Measurements from ENCODE around the gene GSTCD.

GRCh38 chr4:105753361-105753760 lies 44.8 kb downstream of the GSTCD start:
- no peak for TF ChIP-seq CTCF (IDR thresholded peaks at IDR 0.05; ENCODE audit: low read depth, low read length, poor library complexity, severe bottlenecking)
- TF ChIP-seq EZH2phosphoT487 (IDR thresholded peaks at IDR 0.05; ENCODE audit: borderline replicate concordance, low read length) = no peak
